ENCODE data around the gene TLX2.

GRCh38 chr2:74558284-74559230 lies 44.3 kb downstream of the TLX2 start:
- TF ChIP-seq CTCF (conservative IDR thresholded peaks at IDR 0.05; ENCODE audit: low read depth, low read length) (no peak), EZH2 (IDR thresholded peaks at IDR 0.05; ENCODE audit: low read length, unreplicated experiment) (no peak), EZH2phosphoT487 (IDR thresholded peaks at IDR 0.05; ENCODE audit: borderline replicate concordance, low read length) (no peak)
